B cell (primary cell): ENCODE results near the gene ATP9A.
"Not testable (repeated sequence)": the region's sequence is repeated elsewhere in the genome, so short reads cannot be mapped to it uniquely, and the experiment has no call there.

ENCODE experiments used
- CTCF ChIP-seq: fragments of 200-600 bp; IDR thresholded peaks from one replicate; pipeline ENCODE4 v1.8.0; 2022; ENCODE audit warnings: antibody characterized with exemption, mild to moderate bottlenecking
- EZH2 ChIP-seq: IDR thresholded peaks from 2 replicates; pipeline ENCODE4 v1.6.1; 2012; ENCODE audit warnings: borderline replicate concordance, low read depth, mild to moderate bottlenecking, moderate library complexity, low read length; ENCODE audit not compliant: insufficient read depth, poor library complexity, severe bottlenecking

GRCh38 chr20:51685494-51685893 lies 82.7 kb downstream of the ATP9A start:
- TF ChIP-seq CTCF, EZH2: not testable (repeated sequence)
